Peyer's patch (tissue), 4 donors: ENCODE measurements around the gene PDZD4.

ENCODE experiments used
- CTCF ChIP-seq, 6 experiments: fragments of 450-650 bp in 4 of 6; fragments of 200-600 bp in 2 of 6; sonication (generic) in 1 of 6; IDR thresholded peaks; one replicate each; pipeline ENCODE4 v1.5.1; 2017 to 2019; ENCODE audit warnings: antibody characterized with exemption in 6 of 6, mild to moderate bottlenecking in 3 of 6, moderate library complexity in 1 of 6
- POLR2A ChIP-seq, 2 donors: fragments of 450-650 bp; IDR thresholded peaks; one replicate each; pipeline ENCODE4 v1.5.1; 2017; ENCODE audit warnings: antibody characterized with exemption in 2 of 2, mild to moderate bottlenecking in 2 of 2, moderate library complexity in 2 of 2

- TF ChIP-seq POLR2A (IDR thresholded peaks at IDR 0.05) (no peak), CTCF (IDR thresholded peaks at IDR 0.05) (no peak)
Measured at GRCh38 chrX:153769865-153770600, 60.3 kb downstream of the PDZD4 start.
